ENCODE results near the gene CCNY. TPM values are rescaled to one million over a fixed set of nuclear protein-coding genes. Genes with fewer than 3 reads are reported as not detected.
"Not testable (repeated sequence)": the region's sequence is repeated elsewhere in the genome, so short reads cannot be mapped to it uniquely, and the experiment has no call there.

Gene CCNY
- total RNA-seq, 1 experiment from 2014 or later, result 62.2 TPM

DNA sequence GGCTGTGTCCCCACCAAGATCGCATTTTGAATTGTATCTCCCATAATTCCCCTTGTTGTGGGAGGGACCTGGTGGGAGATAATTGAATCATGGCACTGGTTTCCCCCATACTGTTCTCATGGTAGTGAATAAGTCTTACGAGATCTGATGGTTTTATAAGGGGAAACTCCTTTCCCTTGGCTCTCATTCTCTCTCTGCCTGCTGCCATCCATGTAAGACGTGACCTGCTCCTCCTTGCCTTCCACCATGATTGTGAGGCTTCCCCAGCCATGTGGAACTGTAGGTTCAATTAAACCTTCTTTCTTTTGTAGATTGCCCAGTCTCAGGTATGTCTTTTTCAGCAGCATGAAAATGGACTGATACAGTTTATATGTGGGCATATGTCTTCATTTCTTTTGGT, 201.6 kb downstream of the CCNY start:
- H3K79me2 ChIP-seq (ENCODE audit: insufficient read depth, low read length); H3K4me1 ChIP-seq (ENCODE audit: control insufficient read depth in 1 of 2, insufficient read depth in 2 of 2, low read length in 2 of 2); H3K9me3 ChIP-seq (ENCODE audit: control insufficient read depth in 1 of 2, insufficient read depth in 1 of 2, low read depth in 1 of 2, low read length in 2 of 2); H2AFZ ChIP-seq (ENCODE audit: low read depth, low read length, poor library complexity, severe bottlenecking); H3K9ac ChIP-seq (ENCODE audit: low read length); H4K20me1 ChIP-seq (ENCODE audit: insufficient read depth); H3K27me3 ChIP-seq (ENCODE audit: insufficient read depth, low read length); H3K4me3 ChIP-seq (replicated peaks in 1 of 2; ENCODE audit: low read depth in 1 of 2, low read length in 2 of 2); intact Hi-C loops (cut with micrococcal nuclease); H3K4me2 ChIP-seq (ENCODE audit: low read length); DNase-seq (ENCODE audit: low read depth, low spot score); H3K27ac ChIP-seq (ENCODE audit: low read depth, low read length); BruUV-seq (replicated peaks); CTCF ChIA-PET; H3K9me2 ChIP-seq (ENCODE audit: insufficient read depth); POLR2A ChIA-PET; RAD21 ChIA-PET (ENCODE audit: low non-redundant PET in 1 of 2, low total read pairs in 2 of 2, uncharacterized antibody in 2 of 2, unreplicated experiment in 2 of 2); ATAC-seq: not testable (repeated sequence)
- peaks cover 2 to 18% of the 10 kb centered on the region in 2 experiments; a peak in 2 of 4 replicates for H3K36me3 ChIP-seq (ENCODE audit: control insufficient read depth in 1 of 2, insufficient read depth in 2 of 2, low read length in 2 of 2)

DNA sequence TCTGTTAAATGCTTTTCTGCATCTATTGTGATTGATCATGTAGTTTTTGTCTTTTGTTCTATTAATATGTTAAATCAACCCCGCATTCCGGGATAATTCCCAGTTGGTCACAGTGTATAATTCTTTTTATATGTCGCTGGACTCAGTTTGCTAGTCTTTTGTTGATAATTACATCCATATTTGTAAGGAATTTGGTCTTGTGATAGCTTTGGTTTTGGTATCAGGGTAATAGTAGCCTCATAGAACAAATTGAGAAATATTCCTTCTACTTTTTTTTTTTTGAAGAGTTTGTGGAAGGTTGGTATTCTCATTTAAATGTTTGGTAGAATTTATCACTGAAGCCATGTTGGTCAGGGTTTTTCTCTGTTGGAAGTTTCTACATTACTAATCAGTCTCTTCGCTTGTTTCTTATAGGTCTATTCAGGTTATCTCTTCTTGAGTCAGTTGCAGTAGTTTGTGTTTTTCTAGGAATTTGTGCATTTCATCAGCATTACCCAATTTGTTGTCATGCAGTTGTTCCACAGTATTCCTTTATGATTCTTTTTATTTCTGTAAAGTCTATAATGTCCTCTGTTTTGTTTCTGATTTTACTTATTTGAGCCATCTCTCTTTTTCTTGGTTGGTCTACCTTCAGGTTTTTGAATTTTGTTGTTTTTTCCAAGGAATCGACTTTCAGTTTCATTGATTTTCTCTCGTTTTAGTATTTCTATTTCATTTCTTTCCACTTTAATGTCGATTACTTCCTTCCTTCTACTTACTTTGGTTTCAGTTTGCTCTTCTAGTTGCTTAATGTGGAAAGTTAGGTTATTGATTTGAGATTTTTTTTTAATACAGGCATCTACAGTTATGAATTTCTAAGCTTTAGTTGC, 204.2 kb downstream of the CCNY start:
- Histone ChIP-seq H3K9me3 (ENCODE audit: control insufficient read depth in 1 of 2, insufficient read depth in 1 of 2, low read depth in 1 of 2, low read length in 2 of 2) (no peaks in the 10 kb centered on the region), H3K9me2 (ENCODE audit: insufficient read depth) (no peaks in the 10 kb centered on the region), H3K4me2 (ENCODE audit: low read length) (no peak overlapping the region), H3K4me3 (replicated peaks in 1 of 2; ENCODE audit: low read depth in 1 of 2, low read length in 2 of 2) (no peak overlapping the region), H3K36me3 (ENCODE audit: control insufficient read depth in 1 of 2, insufficient read depth in 2 of 2, low read length in 2 of 2) (0 out of 4 replicates have a peak, but pooled peaks cover 0 to 3% of the 10 kb centered on the region in 2 experiments), H2AFZ (ENCODE audit: low read depth, low read length, poor library complexity, severe bottlenecking) (no peak overlapping the region), H3K27me3 (ENCODE audit: insufficient read depth, low read length) (no peaks in the 10 kb centered on the region), H3K4me1 (ENCODE audit: control insufficient read depth in 1 of 2, insufficient read depth in 2 of 2, low read length in 2 of 2) (no peaks in the 10 kb centered on the region), H3K9ac (ENCODE audit: low read length) (no peak overlapping the region), H3K27ac (ENCODE audit: low read depth, low read length) (no peak overlapping the region), H3K79me2 (ENCODE audit: insufficient read depth, low read length) (no peaks in the 10 kb centered on the region), H4K20me1 (ENCODE audit: insufficient read depth) (no peaks in the 10 kb centered on the region)
- ChIA-PET CTCF (no interaction called here), POLR2A (no interaction called here), RAD21 (ENCODE audit: low non-redundant PET in 1 of 2, low total read pairs in 2 of 2, uncharacterized antibody in 2 of 2, unreplicated experiment in 2 of 2) (no interaction called here)
- TF ChIP-seq ZFX (IDR thresholded peaks at IDR 0.05), result no peak
- TF ChIP-seq POLR2A (IDR thresholded peaks at IDR 0.05; ENCODE audit: borderline replicate concordance, extremely low read depth, insufficient read depth, insufficient read length), result no peak
- TF ChIP-seq, protein P1, sequence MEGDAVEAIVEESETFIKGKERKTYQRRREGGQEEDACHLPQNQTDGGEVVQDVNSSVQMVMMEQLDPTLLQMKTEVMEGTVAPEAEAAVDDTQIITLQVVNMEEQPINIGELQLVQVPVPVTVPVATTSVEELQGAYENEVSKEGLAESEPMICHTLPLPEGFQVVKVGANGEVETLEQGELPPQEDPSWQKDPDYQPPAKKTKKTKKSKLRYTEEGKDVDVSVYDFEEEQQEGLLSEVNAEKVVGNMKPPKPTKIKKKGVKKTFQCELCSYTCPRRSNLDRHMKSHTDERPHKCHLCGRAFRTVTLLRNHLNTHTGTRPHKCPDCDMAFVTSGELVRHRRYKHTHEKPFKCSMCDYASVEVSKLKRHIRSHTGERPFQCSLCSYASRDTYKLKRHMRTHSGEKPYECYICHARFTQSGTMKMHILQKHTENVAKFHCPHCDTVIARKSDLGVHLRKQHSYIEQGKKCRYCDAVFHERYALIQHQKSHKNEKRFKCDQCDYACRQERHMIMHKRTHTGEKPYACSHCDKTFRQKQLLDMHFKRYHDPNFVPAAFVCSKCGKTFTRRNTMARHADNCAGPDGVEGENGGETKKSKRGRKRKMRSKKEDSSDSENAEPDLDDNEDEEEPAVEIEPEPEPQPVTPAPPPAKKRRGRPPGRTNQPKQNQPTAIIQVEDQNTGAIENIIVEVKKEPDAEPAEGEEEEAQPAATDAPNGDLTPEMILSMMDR (IDR thresholded peaks at IDR 0.05 in 2 of 3, conservative IDR thresholded peaks at IDR 0.05 in 1 of 3; ENCODE audit: borderline replicate concordance in 1 of 3, insufficient read depth in 1 of 3, low read depth in 2 of 3, low read length in 2 of 3), result no peak
- no peak for TF ChIP-seq FOSL1 (IDR thresholded peaks at IDR 0.05; ENCODE audit: low read depth)
- TF ChIP-seq EGR1 (IDR thresholded peaks at IDR 0.05; ENCODE audit: low read depth), result no peak
- TF ChIP-seq, protein P2, sequence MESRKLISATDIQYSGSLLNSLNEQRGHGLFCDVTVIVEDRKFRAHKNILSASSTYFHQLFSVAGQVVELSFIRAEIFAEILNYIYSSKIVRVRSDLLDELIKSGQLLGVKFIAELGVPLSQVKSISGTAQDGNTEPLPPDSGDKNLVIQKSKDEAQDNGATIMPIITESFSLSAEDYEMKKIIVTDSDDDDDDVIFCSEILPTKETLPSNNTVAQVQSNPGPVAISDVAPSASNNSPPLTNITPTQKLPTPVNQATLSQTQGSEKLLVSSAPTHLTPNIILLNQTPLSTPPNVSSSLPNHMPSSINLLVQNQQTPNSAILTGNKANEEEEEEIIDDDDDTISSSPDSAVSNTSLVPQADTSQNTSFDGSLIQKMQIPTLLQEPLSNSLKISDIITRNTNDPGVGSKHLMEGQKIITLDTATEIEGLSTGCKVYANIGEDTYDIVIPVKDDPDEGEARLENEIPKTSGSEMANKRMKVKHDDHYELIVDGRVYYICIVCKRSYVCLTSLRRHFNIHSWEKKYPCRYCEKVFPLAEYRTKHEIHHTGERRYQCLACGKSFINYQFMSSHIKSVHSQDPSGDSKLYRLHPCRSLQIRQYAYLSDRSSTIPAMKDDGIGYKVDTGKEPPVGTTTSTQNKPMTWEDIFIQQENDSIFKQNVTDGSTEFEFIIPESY (IDR thresholded peaks at IDR 0.05; ENCODE audit: extremely low read depth, insufficient replicate concordance, low read length), result no peak
- TF ChIP-seq, protein P3, sequence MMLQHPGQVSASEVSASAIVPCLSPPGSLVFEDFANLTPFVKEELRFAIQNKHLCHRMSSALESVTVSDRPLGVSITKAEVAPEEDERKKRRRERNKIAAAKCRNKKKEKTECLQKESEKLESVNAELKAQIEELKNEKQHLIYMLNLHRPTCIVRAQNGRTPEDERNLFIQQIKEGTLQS (IDR thresholded peaks at IDR 0.05), result no peak
- TF ChIP-seq POLR2AphosphoS5 (IDR thresholded peaks at IDR 0.05; ENCODE audit: low read depth, low read length), result no peak
- no peak for TF ChIP-seq SRF (IDR thresholded peaks at IDR 0.05; ENCODE audit: low read depth)
- no peak for TF ChIP-seq RAD21 (IDR thresholded peaks at IDR 0.05; ENCODE audit: low read depth)
- TF ChIP-seq TCF7L2 (IDR thresholded peaks at IDR 0.05; ENCODE audit: borderline replicate concordance, extremely low read depth, insufficient read depth, insufficient read length), result no peak
- intact Hi-C loops (cut with micrococcal nuclease), result no loop called here
- DNase-seq (ENCODE audit: low read depth, low spot score), result no peak
- BruUV-seq (replicated peaks), result no TSS peak
- no peak for ATAC-seq

All from HCT116 (cell line).